HG03064 (cell line): ENCODE data around the gene KRT1.
"Not testable (repeated sequence)": the region's sequence is repeated elsewhere in the genome, so short reads cannot be mapped to it uniquely, and the experiment has no call there.

ENCODE experiments used
- ATAC-seq: cut with Tn5 transposase; IDR thresholded peaks from one replicate; pipeline ENCODE4 v1.9.1; 2021; ENCODE audit warnings: low read depth; ENCODE audit not compliant: unreplicated experiment

KRT1 gene

GRCh38 chr12:52680363-52680762, at the start of gene KRT1:
Gene KRT1 (minus strand): TSS chr12:52680407. CDS start chr12:52680348, 59 bp downstream.
- ATAC-seq, result no peak

DNA sequence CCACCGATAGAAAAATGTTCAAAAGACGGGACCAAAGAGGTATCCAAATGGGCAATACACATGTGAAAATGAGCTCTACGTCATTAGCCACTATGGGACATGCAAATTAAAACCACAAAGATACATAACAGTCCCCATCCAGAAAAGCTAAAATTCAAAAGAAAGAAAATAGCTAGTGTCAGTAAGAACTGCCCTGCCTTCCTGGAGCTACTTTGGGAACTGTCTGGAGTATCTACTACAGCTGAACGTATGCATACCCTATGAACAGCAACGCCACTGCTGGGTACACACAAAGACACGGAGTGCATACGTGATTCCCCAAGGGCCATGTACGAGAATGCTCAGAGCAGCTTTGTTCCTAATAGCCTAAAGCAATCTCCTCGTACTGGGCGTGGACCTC, 48.9 kb upstream of the KRT1 start:
- no peak for ATAC-seq

GRCh38 chr12:52728374-52728773, 48.2 kb upstream of the KRT1 start:
- no peak for ATAC-seq

- no peak for ATAC-seq
Measured at GRCh38 chr12:52727037-52727436, 46.8 kb upstream of the KRT1 start.

- ATAC-seq, result no peak
Measured at GRCh38 chr12:52726451-52726850, 46.2 kb upstream of the KRT1 start.

DNA sequence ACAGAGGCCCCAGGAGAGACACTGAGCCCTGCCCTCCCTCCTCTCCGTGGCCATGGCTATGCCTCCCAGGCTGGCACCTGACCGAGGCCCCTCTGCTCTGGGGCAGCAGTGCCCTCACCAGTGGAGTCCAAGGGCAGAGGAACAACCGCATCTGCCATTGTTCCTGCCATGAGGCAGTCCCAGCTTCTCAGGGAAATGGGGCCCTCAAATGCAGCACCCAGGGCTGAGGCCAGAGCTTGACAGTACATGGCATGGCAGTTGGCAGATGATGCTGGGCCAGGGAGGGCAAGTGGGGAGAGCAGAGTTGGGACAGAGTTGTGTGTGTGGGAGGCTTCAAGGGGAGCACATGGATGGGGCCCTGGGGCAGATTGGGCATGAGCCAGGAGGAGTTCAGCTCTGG, 44.2 kb upstream of the KRT1 start:
- no peak for ATAC-seq

DNA sequence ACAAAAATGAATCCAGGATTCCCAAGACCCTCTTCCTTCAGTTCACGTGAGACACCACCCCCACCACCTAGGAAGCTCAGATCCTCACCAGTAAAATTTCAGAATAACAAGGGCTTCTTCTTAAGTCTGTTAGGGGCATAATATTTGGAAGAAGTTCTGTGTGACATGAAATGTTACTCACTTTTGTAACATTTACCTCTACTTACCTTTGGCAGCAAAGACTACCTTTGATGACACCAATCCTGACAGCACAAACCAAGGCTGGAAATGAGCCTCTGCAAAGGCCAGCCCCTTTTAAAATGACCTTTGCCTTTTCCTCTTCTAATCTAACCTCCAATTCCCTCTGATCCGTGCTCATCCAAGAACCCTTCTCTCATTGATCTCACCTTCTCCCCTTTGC, 42.5 kb upstream of the KRT1 start:
- ATAC-seq, result no peak

DNA sequence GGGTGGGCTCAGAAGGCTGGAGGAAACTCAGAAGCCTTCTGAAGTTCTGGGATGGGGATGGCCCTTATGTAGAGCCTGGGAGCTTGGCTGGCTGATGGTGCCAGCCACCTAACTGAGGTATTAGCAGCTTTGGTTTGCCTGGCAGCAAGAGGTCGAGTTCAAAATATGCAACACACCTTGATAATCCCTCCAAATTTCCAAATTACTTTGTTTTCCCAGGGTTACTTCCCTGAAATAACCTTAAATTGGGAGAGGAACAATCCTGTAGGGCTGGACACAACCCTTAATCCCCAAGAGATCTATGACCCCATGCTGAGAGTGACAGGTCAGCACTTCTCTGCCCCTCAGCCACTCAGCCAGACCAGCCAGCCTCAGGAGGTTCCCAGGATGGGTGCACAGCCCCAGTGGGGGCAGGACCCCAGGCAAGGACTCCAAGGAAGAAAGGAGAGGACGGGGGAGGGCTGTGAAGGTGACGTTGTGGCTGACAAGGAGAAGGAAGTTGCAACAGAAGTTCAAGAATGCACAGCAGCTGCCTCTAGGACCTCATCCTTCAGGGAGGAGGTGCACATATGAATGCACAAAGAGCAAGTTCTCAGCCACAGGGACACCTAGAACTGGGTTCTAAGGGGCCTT, 41.7 kb upstream of the KRT1 start:
- ATAC-seq, result no peak

DNA sequence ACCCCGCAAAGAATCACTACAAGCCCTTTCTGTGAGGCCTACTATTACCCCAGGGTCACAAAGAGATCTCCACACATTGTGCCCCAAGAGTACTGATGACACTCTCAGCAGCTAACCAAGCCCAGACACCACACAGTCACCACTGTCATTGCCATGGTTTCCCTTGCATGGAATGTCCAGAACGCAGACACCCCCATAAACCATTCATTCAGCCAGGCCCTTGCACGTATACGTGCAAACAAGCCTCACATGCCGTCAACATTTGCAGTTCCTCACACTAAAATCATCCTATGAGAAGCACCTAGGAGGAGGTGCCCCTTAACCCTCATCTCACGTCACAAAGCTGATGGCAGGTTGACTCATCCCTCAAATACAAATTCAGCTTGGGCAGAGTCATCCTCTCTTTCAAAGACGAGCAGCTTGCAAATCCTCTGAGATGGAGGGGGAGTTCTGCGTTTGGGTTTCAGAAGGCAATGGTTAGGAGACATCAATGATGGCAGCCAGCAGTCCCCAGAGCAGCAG, 40.2 kb upstream of the KRT1 start:
- ATAC-seq, result no peak

DNA sequence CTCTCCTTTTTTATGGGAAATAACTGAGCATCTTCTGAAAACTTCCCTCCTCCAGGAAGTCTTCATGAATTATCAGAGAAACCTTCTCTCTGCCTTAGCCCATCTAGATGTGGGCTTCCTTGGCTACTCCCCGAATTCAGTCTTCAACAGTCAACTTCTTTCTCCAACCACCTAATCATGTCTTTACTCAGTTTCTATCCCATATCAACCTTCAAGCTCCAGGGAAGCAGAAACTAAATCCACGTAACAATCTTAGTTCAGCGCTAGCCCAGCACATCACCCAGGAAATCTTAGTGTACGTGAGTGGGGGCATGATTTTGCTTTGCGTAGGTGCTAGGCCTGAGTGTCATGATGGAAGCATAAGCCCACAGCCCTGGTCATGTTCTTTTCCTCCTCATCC, 35.9 kb upstream of the KRT1 start:
- ATAC-seq, result no peak

DNA sequence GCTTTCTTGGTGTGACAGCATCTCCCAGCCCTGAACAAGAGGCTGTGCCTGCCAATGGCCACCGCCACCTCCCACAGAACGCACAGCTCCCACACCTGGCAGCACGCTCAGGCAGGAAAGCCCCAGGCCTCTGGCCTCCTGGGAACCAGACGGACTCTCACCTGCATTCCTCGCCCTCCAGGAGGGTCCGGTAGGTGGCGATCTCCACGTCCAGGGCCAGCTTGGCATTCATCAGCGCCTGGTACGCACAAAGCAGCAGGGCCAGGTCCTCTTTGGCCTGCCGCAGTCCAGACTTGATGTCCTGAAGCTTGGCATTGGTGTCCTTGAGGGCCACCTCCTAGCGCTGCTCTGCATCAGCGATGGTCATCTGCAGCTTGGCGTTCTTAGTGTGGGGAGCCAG, 35.2 kb upstream of the KRT1 start:
- ATAC-seq, result no peak

DNA sequence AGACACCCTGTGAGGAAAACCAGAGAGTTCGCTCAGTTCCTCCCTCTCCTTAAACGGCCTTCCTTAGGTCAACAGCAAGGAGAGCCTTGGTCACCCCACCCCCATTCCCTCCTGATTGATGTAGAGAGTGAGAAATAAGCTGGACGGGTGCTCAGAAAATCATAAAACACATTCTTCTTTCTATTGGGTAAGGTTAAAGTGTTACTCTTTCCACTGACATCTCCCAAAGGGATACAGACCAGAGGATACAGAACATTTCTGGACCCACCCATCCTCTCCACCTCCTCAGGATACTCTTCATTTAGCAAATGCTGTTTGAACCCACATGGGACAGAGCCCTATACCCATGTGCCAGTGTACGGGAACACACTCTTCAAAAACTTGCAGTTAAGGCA, 34.7 kb upstream of the KRT1 start:
- no peak for ATAC-seq

DNA sequence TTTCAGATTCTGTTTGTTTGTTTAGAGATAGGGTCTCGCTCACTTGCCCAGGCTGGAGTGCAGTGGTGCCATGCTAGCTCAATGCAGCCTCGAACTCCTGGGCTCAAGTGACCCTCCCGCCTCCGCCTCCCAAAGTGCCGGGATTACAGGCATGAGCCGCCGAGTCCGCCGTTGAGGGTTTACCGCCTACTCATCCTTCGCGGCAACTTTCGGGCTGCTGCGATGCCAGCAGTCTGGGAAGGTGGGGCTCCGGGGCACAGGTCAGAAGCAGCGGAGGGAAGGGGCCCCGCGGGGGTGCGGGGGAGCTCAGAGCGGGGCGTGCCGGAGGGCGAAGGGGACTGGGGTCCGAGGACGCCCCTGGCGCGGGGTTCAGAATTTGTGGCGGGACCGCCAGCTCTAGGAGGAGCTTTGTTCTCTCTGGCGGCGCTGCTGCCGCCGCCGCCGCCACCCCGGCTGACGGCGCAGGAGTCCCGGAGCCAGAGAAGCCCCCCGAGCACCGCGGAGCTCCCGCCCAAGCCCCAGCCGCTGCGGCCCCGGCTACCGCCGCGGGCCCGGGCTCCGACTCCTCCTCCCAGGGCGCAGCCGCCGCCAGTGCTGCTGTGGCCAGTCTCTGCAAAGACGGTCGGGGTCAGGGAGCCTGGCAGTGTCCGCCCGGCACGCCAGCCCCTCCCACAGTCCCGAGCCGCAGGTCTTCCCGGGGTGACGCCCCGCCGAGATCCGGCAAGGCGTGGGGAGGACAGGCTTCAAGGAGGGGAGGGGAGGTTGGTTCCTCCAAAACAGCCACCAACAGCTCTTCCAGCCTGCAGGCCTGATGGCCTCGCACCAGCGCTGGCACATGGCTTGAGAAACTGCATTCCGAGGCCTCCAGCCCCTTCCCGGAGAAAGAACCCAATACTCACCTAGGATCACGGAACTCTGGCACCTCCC, 34.0 kb upstream of the KRT1 start:
- ATAC-seq, result no peak

GRCh38 chr12:52712122-52712521, 31.9 kb upstream of the KRT1 start:
- ATAC-seq, result not testable (repeated sequence)

GRCh38 chr12:52710730-52711129, 30.5 kb upstream of the KRT1 start:
- ATAC-seq, result no peak

GRCh38 chr12:52708010-52708409, 27.8 kb upstream of the KRT1 start:
- no peak for ATAC-seq

DNA sequence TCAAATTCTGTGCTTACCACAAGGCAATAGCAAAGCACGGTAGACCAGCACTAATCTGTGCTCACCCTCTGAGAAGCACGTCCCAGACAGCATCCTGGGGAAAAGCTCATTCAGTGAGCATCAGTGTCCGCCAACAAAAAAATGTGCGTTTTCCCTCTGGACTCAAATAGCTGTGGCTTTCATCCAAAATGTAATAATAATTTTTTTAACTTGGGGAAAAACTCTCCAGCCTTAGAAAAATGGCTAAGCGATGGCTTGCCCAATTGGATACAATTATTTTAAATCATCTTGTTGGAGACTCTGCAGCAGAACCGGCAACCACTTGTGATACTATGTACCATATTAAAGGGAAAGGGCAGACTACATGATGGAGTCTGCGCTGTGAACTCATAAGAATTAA, 24.3 kb upstream of the KRT1 start:
- no peak for ATAC-seq

DNA sequence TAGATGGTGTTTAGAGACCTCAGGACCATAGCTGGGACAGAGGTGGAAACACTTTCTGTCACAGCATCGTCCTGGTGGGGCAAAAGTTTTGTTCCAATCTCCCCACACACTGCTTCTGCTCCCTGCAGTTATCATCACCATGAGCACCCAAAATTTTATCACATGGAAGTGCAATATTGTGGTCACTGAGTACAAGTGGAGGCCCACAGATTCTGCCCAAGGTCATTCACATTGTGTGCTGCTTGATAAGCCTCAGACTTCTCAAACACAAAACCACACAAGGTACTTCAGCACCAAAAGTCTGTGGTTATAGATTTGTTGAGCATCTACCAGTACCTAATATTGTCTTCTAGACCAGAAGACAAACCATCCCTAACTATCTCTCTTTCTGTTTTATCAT, 23.7 kb upstream of the KRT1 start:
- ATAC-seq, result no peak

DNA sequence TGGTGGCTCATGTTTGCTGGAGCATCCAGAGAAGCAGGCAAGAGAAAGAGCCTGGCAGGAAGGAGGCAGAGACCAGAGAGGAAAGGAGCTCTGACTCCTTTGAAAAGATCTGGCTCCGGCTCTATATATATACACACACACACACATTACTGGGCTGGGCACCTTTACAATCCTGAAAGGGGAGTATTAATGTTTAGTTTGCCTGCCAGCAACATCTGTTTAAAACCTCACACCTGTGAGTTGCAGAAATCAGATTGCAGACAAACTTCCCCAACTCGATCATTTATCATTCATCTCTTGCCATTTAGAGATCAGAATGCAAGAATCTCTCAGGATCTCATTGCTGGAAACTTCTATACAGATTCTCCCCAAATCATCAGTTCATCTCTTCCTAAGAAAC, 23.2 kb upstream of the KRT1 start, which contains the start of gene KRT77:
TSS of gene KRT77 (minus strand) at position 101 of the 400 bp plus-strand sequence. CDS start at position 11, 90 bp downstream.
- no peak for ATAC-seq

DNA sequence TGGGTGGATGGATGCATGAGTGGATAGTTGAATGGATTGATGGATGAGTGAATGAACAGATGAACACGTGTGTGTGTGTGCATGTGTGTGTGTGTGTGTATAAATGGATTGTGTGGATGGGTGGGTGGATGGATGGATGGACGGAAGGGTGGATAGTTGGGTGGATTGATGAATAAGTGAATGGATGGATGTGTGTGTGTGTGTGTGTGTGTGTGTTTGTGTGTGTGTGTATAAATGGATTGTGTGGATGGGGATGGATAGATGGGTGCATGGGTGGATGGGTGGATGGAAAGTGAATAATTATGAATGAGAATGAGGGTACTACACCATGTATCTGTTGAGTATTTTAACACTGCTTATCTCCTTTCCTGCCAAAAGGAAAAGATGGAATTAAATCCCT, 22.1 kb upstream of the KRT1 start:
- ATAC-seq, result no peak

GRCh38 chr12:52701281-52701680, 21.1 kb upstream of the KRT1 start:
- no peak for ATAC-seq

- ATAC-seq, result no peak
Measured at GRCh38 chr12:52699960-52700359, 19.8 kb upstream of the KRT1 start.
